ENCODE data around the gene CD58.

The CD58 gene

GRCh38 chr1:116486424-116486823 is 84.4 kb downstream of the CD58 start:
- TF ChIP-seq TAF1 (IDR thresholded peaks at IDR 0.05; ENCODE audit: low read depth, low read length) (no peak), POU2F2 (IDR thresholded peaks at IDR 0.05; ENCODE audit: low read depth, low read length) (no peak), POLR2A (IDR thresholded peaks at IDR 0.05; ENCODE audit: low read depth, low read length) (no peak), POLR2AphosphoS5 (IDR thresholded peaks at IDR 0.05; ENCODE audit: low read depth, low read length) (no peak)
- no peak for DNase-seq (ENCODE audit: insufficient read length, low spot score)
- FAIRE-seq, result no peak

- no peak for TF ChIP-seq SPI1 (IDR thresholded peaks at IDR 0.05; ENCODE audit: low read depth, low read length)
- TF ChIP-seq POU2F2 (IDR thresholded peaks at IDR 0.05; ENCODE audit: low read depth, low read length), result no peak
- no peak for TF ChIP-seq PAX5 (IDR thresholded peaks at IDR 0.05; ENCODE audit: insufficient read depth, low read length, severe bottlenecking)
- no peak for TF ChIP-seq POLR2AphosphoS5 (IDR thresholded peaks at IDR 0.05; ENCODE audit: low read depth, low read length)
- DNase-seq (ENCODE audit: insufficient read length, low spot score), result no peak
- FAIRE-seq, result no peak
These were observed 84.8 kb downstream of the CD58 start for GRCh38 chr1:116485976-116486375.

- TF ChIP-seq POU2F2 (IDR thresholded peaks at IDR 0.05; ENCODE audit: low read depth, low read length) (0 out of 2 replicates have a peak, but pooled peaks have one; percentile 31), PAX5 (IDR thresholded peaks at IDR 0.05; ENCODE audit: insufficient read depth, low read length, severe bottlenecking) (no peak), TAF1 (IDR thresholded peaks at IDR 0.05; ENCODE audit: low read depth, low read length) (no peak), POLR2A (IDR thresholded peaks at IDR 0.05; ENCODE audit: low read depth, low read length) (no peak), SPI1 (IDR thresholded peaks at IDR 0.05; ENCODE audit: low read depth, low read length) (no peak), POLR2AphosphoS5 (IDR thresholded peaks at IDR 0.05; ENCODE audit: low read depth, low read length) (no peak)
- peak; percentile 62 for DNase-seq (ENCODE audit: insufficient read length, low spot score)
- peak; percentile 54 for FAIRE-seq
These were observed 85.6 kb downstream of the CD58 start for GRCh38 chr1:116485071-116485735.

- no peak for DNase-seq (ENCODE audit: insufficient read length, low spot score)
These were observed 87.1 kb downstream of the CD58 start for GRCh38 chr1:116483481-116484309.

GRCh38 chr1:116482490-116482889 is 88.3 kb downstream of the CD58 start:
- FAIRE-seq (no peak), DNase-seq (ENCODE audit: insufficient read length, low spot score) (no peak)
- no peak for TF ChIP-seq SPI1 (IDR thresholded peaks at IDR 0.05; ENCODE audit: low read depth, low read length)
- TF ChIP-seq POLR2AphosphoS5 (IDR thresholded peaks at IDR 0.05; ENCODE audit: low read depth, low read length), result no peak
- TF ChIP-seq PAX5 (IDR thresholded peaks at IDR 0.05; ENCODE audit: insufficient read depth, low read length, severe bottlenecking), result no peak
- TF ChIP-seq POU2F2 (IDR thresholded peaks at IDR 0.05; ENCODE audit: low read depth, low read length), result no peak

More at GRCh38 chr1:116483481-116484309, 87.1 kb downstream of the CD58 start:
- FAIRE-seq, result no peak
- TF ChIP-seq POU2F2 (IDR thresholded peaks at IDR 0.05; ENCODE audit: low read depth, low read length) (no peak), PAX5 (IDR thresholded peaks at IDR 0.05; ENCODE audit: insufficient read depth, low read length, severe bottlenecking) (no peak), TAF1 (IDR thresholded peaks at IDR 0.05; ENCODE audit: low read depth, low read length) (no peak), POLR2A (IDR thresholded peaks at IDR 0.05; ENCODE audit: low read depth, low read length) (no peak), POLR2AphosphoS5 (IDR thresholded peaks at IDR 0.05; ENCODE audit: low read depth, low read length) (no peak), SPI1 (IDR thresholded peaks at IDR 0.05; ENCODE audit: low read depth, low read length) (no peak)

- no peak for TF ChIP-seq PAX5 (IDR thresholded peaks at IDR 0.05; ENCODE audit: insufficient read depth, low read length, severe bottlenecking)
- no peak for TF ChIP-seq POLR2A (IDR thresholded peaks at IDR 0.05; ENCODE audit: low read depth, low read length)
- TF ChIP-seq SPI1 (IDR thresholded peaks at IDR 0.05; ENCODE audit: low read depth, low read length), result no peak
- no peak for TF ChIP-seq POU2F2 (IDR thresholded peaks at IDR 0.05; ENCODE audit: low read depth, low read length)
- TF ChIP-seq TAF1 (IDR thresholded peaks at IDR 0.05; ENCODE audit: low read depth, low read length), result no peak
- no peak for TF ChIP-seq POLR2AphosphoS5 (IDR thresholded peaks at IDR 0.05; ENCODE audit: low read depth, low read length)
- FAIRE-seq, result no peak
- DNase-seq (ENCODE audit: insufficient read length, low spot score), result no peak
These were observed 88.9 kb downstream of the CD58 start for GRCh38 chr1:116481934-116482333.

- no peak for TF ChIP-seq SPI1 (IDR thresholded peaks at IDR 0.05; ENCODE audit: low read depth, low read length)
- TF ChIP-seq POU2F2 (IDR thresholded peaks at IDR 0.05; ENCODE audit: low read depth, low read length), result no peak
- no peak for TF ChIP-seq POLR2A (IDR thresholded peaks at IDR 0.05; ENCODE audit: low read depth, low read length)
- no peak for TF ChIP-seq POLR2AphosphoS5 (IDR thresholded peaks at IDR 0.05; ENCODE audit: low read depth, low read length)
- TF ChIP-seq PAX5 (IDR thresholded peaks at IDR 0.05; ENCODE audit: insufficient read depth, low read length, severe bottlenecking), result no peak
- no peak for TF ChIP-seq TAF1 (IDR thresholded peaks at IDR 0.05; ENCODE audit: low read depth, low read length)
- FAIRE-seq (no peak), DNase-seq (ENCODE audit: insufficient read length, low spot score) (no peak)
These were observed 92.2 kb downstream of the CD58 start for GRCh38 chr1:116478621-116479020.

- TF ChIP-seq POLR2AphosphoS5 (IDR thresholded peaks at IDR 0.05; ENCODE audit: low read depth, low read length) (no peak), POLR2A (IDR thresholded peaks at IDR 0.05; ENCODE audit: low read depth, low read length) (no peak), PAX5 (IDR thresholded peaks at IDR 0.05; ENCODE audit: insufficient read depth, low read length, severe bottlenecking) (no peak), POU2F2 (IDR thresholded peaks at IDR 0.05; ENCODE audit: low read depth, low read length) (no peak), TAF1 (IDR thresholded peaks at IDR 0.05; ENCODE audit: low read depth, low read length) (no peak)
- DNase-seq (ENCODE audit: insufficient read length, low spot score), result no peak
- no peak for FAIRE-seq
These were observed 93.4 kb downstream of the CD58 start for GRCh38 chr1:116477429-116477828.

- no peak for TF ChIP-seq PAX5 (IDR thresholded peaks at IDR 0.05; ENCODE audit: insufficient read depth, low read length, severe bottlenecking)
- TF ChIP-seq POLR2A (IDR thresholded peaks at IDR 0.05; ENCODE audit: low read depth, low read length), result no peak
- no peak for TF ChIP-seq TAF1 (IDR thresholded peaks at IDR 0.05; ENCODE audit: low read depth, low read length)
- TF ChIP-seq POLR2AphosphoS5 (IDR thresholded peaks at IDR 0.05; ENCODE audit: low read depth, low read length), result no peak
- TF ChIP-seq SPI1 (IDR thresholded peaks at IDR 0.05; ENCODE audit: low read depth, low read length), result no peak
- TF ChIP-seq POU2F2 (IDR thresholded peaks at IDR 0.05; ENCODE audit: low read depth, low read length), result no peak
- FAIRE-seq, result no peak
These were observed 94.5 kb downstream of the CD58 start for GRCh38 chr1:116476321-116476720.

More at GRCh38 chr1:116476321-116476720, 94.5 kb downstream of the CD58 start:
- no peak for DNase-seq (ENCODE audit: insufficient read length, low spot score)
